Cardiac fibroblast (primary cell): ENCODE results near the gene KCND3.

ENCODE experiments used
- DNase-seq, 2 donors: peaks; one replicate each; pipeline versions ENCODE4 v3.0.0 to v3.0.0-alpha.2; 2010; ENCODE audit warnings: low read depth in 2 of 2
- H3K4me3 ChIP-seq, 2 donors: replicated peaks in 1 of 2; 1 replicate in 1 of 2; 2 replicates in 1 of 2; pipeline ENCODE4 v1.5.1; 2011; ENCODE audit warnings: low read depth in 2 of 2, low read length in 2 of 2, mild to moderate bottlenecking in 2 of 2, moderate library complexity in 1 of 2
- TF ChIP-seq, protein P1 (sequence below): IDR thresholded peaks from one replicate; pipeline ENCODE4 v1.5.1; 2011; ENCODE audit warnings: low read depth, mild to moderate bottlenecking, low read length, inconsistent platforms

Gene KCND3

DNA sequence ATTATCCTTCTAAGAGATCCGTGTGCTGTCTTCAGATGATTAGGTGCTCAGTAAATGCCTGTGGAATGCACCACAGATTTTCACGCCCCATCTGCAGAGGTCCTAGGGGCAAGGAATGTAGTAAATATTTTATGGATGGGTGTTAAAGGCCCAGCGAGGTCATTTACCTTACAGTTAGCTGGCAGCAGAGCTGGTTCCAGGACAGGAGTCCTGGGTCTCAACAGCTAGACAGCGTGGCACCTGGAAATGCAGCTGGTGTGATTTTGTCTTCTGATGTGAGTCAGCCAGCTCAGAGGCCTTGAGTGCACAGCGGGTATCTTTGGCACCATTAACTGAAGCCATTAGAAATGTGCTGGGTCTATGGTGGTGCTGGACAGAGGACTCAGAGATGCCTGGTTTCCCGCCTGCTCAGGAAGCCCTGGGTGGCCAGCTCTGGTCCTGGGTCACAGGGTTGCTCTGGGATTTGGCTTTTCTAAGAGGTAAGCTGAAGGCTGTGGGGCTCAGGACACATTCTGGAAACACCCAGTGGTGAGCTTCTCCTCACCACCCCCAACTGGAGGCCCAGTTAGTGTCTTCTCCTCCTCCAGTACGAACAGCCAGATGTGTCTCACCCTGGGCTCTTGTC lies 168.2 kb downstream of the KCND3 start:
- TF ChIP-seq, protein P1, sequence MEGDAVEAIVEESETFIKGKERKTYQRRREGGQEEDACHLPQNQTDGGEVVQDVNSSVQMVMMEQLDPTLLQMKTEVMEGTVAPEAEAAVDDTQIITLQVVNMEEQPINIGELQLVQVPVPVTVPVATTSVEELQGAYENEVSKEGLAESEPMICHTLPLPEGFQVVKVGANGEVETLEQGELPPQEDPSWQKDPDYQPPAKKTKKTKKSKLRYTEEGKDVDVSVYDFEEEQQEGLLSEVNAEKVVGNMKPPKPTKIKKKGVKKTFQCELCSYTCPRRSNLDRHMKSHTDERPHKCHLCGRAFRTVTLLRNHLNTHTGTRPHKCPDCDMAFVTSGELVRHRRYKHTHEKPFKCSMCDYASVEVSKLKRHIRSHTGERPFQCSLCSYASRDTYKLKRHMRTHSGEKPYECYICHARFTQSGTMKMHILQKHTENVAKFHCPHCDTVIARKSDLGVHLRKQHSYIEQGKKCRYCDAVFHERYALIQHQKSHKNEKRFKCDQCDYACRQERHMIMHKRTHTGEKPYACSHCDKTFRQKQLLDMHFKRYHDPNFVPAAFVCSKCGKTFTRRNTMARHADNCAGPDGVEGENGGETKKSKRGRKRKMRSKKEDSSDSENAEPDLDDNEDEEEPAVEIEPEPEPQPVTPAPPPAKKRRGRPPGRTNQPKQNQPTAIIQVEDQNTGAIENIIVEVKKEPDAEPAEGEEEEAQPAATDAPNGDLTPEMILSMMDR = no peak

GRCh38 chr1:111819566-111820263 lies 169.8 kb downstream of the KCND3 start:
- DNase-seq = no peak
- TF ChIP-seq, protein P1 = no peak
- no peak overlapping the region for H3K4me3 ChIP-seq

More for the DNA sequence above, 168.2 kb downstream of the KCND3 start:
- H3K4me3 ChIP-seq = no peak overlapping the region
- DNase-seq = no peak

DNA sequence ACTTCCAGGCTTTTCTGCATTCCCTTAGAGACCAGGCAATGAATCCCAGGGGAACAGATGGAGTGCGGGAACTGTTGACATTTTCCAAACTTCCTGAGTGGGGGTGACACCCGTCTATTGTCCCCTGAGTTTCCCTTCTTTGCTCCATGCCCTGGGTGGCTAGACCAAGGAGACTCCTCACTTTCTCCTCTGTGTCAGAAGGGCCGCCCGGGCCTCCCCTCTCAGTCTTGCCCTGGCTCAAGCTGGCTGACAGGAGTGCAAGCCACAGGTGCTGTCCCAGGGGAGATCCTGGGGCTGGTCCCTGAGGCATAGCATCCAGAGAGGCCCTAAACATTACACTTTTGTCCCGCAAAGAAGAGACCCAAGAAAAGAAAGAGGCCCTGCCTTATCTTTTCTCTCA lies 170.9 kb downstream of the KCND3 start:
- no peak for DNase-seq
- H3K4me3 ChIP-seq = no peak overlapping the region
- TF ChIP-seq, protein P1 = no peak

- DNase-seq = no peak
- TF ChIP-seq, protein P1 = no peak
- no peak overlapping the region for H3K4me3 ChIP-seq
Observed at GRCh38 chr1:111818081-111818480, 171.4 kb downstream of the KCND3 start.

- no peak overlapping the region for H3K4me3 ChIP-seq
- TF ChIP-seq, protein P1 = no peak
- no peak for DNase-seq
Observed at GRCh38 chr1:111814642-111815041, 174.8 kb downstream of the KCND3 start.

DNA sequence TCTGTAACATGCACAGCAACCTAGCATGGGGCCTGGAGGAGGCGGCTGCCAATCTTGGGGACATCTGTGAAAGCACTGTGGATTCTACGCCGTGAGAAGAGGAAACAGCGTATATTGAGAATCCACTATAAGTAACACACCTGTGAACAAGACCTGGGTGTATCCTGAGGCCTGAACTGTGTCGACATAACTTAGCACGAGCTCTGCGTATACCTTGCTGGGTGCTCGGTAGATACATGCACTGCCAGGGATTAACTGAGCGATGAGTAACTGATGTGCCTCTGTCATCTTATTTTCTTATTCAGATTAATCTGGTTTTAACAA lies 175.2 kb downstream of the KCND3 start:
- H3K4me3 ChIP-seq = no peak overlapping the region
- TF ChIP-seq, protein P1 = no peak
- DNase-seq = no peak
